ENCODE data around the gene ASIC4. TPM values are rescaled to one million over a fixed set of nuclear protein-coding genes. Genes with fewer than 3 reads are reported as not detected.

ASIC4 gene
- total and polyA plus RNA-seq, 8 donors = 0.04 to 0.38 (median 0.18) TPM; not detected in 4

GRCh38 chr2:219553463-219553963, 39.2 kb downstream of the ASIC4 start:
- H3K27ac ChIP-seq = no peak overlapping the region
- H3K36me3 ChIP-seq = no peaks in the 10 kb centered on the region
- no peak for DNase-seq
- peaks cover 0 to 9% (median 4%) of the 10 kb centered on the region in 3 donors for H3K4me1 ChIP-seq
- no peaks in the 10 kb centered on the region for H3K9me3 ChIP-seq
- WGBS, 2 donors = 66 to 72% methylated on average over 12 of the region's 12 CpGs
- H3K4me3 ChIP-seq = no peak overlapping the region
- H3K27me3 ChIP-seq = no peaks in the 10 kb centered on the region
- no peak for ATAC-seq
- no peak for TF ChIP-seq CTCF (IDR thresholded peaks at IDR 0.05)
- intact Hi-C loops (cut with DNase I) = no loop called here
- FAIRE-seq = no peak

- FAIRE-seq = no peak
- no peak for TF ChIP-seq CTCF (IDR thresholded peaks at IDR 0.05)
- no peak for ATAC-seq
- peak in 2 of 6 donors; percentile 60 to 84 for DNase-seq
- WGBS, 2 donors = 89 to 92% methylated on average over 15 of the region's 15 CpGs
- Histone ChIP-seq H3K27me3 (no peaks in the 10 kb centered on the region), H3K36me3 (no peaks in the 10 kb centered on the region), H3K4me1 (peaks cover 0 to 9% (median 4%) of the 10 kb centered on the region in 3 donors), H3K9me3 (no peaks in the 10 kb centered on the region), H3K4me3 (no peak overlapping the region), H3K27ac (no peak overlapping the region)
- intact Hi-C loops (cut with DNase I) = no loop called here
These were observed 40.1 kb downstream of the ASIC4 start for GRCh38 chr2:219554350-219554749.

GRCh38 chr2:219555956-219556355, 41.7 kb downstream of the ASIC4 start:
- no peak for TF ChIP-seq CTCF (IDR thresholded peaks at IDR 0.05)
- WGBS, 2 donors = 95 to 97% methylated on average over 20 of the region's 20 CpGs
- H3K36me3 ChIP-seq = no peaks in the 10 kb centered on the region
- ATAC-seq = no peak
- H3K4me1 ChIP-seq = peaks cover 0 to 9% (median 4%) of the 10 kb centered on the region in 3 donors
- no peak for FAIRE-seq
- H3K27me3 ChIP-seq = no peaks in the 10 kb centered on the region
- peak in 2 of 6 donors; percentile 21 to 61 for DNase-seq
- no peak overlapping the region for H3K27ac ChIP-seq
- H3K9me3 ChIP-seq = no peaks in the 10 kb centered on the region
- intact Hi-C loops (cut with DNase I) = no loop called here
- H3K4me3 ChIP-seq = no peak overlapping the region

GRCh38 chr2:219556413-219556812, 42.1 kb downstream of the ASIC4 start:
- H3K4me1 ChIP-seq = peaks cover 0 to 9% (median 4%) of the 10 kb centered on the region in 3 donors
- H3K9me3 ChIP-seq = no peaks in the 10 kb centered on the region
- FAIRE-seq (no peak), DNase-seq (peak in 1 of 6 donors; percentile 51), ATAC-seq (no peak)
- WGBS, 2 donors = 94% methylated on average over 19 of the region's 19 CpGs
- no peak for TF ChIP-seq CTCF (IDR thresholded peaks at IDR 0.05)
- H3K27me3 ChIP-seq = no peaks in the 10 kb centered on the region
- intact Hi-C loops (cut with DNase I) = no loop called here
- H3K4me3 ChIP-seq = no peak overlapping the region
- no peak overlapping the region for H3K27ac ChIP-seq
- no peaks in the 10 kb centered on the region for H3K36me3 ChIP-seq

GRCh38 chr2:219557320-219557719, 43.0 kb downstream of the ASIC4 start:
- no peak overlapping the region for H3K27ac ChIP-seq
- H3K36me3 ChIP-seq = no peaks in the 10 kb centered on the region
- H3K27me3 ChIP-seq = no peaks in the 10 kb centered on the region
- no peaks in the 10 kb centered on the region for H3K9me3 ChIP-seq
- H3K4me3 ChIP-seq = no peak overlapping the region
- peak in 1 of 6 donors; percentile 79 for DNase-seq
- no peak for ATAC-seq
- no peak for FAIRE-seq
- peaks cover 0 to 5% (median 0%) of the 10 kb centered on the region in 3 donors for H3K4me1 ChIP-seq
- WGBS, 2 donors = 91 to 94% methylated on average over 18 to 21 of the region's 21 CpGs
- intact Hi-C loops (cut with DNase I) = no loop called here
- TF ChIP-seq CTCF (IDR thresholded peaks at IDR 0.05) = no peak

All from pancreas (tissue), 10 donors.